Activated naive CD4-positive, alpha-beta T cell treated with anti-CD3 and anti-CD28 coated beads for 36 hours (primary cell): ENCODE results near the gene MGRN1. TPM values are rescaled to one million over a fixed set of nuclear protein-coding genes. Genes with fewer than 3 reads are reported as not detected.

Source experiments
- CTCF ChIA-PET: fragments of 350-600 bp; sonication (Branson Sonifier 250); formaldehyde crosslinking; loops from one replicate; lab custom pipeline; 2021; ENCODE audit warnings: antibody characterized with exemption; lab: Charles Lee
- DNase-seq: peaks from one replicate; pipeline ENCODE4 v3.0.0-alpha.2; 2020
- H3K27ac Mint-ChIP-seq: one replicate; pipeline ENCODE4 v1.8.0; 2021; ENCODE audit warnings: mild to moderate bottlenecking, mixed read lengths
- H3K27me3 Mint-ChIP-seq: one replicate; pipeline ENCODE4 v1.8.0; 2021; ENCODE audit warnings: low read depth, mixed read lengths
- H3K36me3 Mint-ChIP-seq: one replicate; pipeline ENCODE4 v1.8.0; 2021; ENCODE audit warnings: low read depth, mixed read lengths
- H3K4me1 Mint-ChIP-seq: one replicate; pipeline ENCODE4 v1.8.0; 2021; ENCODE audit warnings: low read depth, mixed read lengths
- H3K4me3 Mint-ChIP-seq: one replicate; pipeline ENCODE4 v1.8.0; 2021; ENCODE audit warnings: mild to moderate bottlenecking, moderate library complexity, mixed read lengths
- H3K9me3 Mint-ChIP-seq: one replicate; pipeline ENCODE4 v1.8.0; 2021; ENCODE audit warnings: mixed read lengths
- intact Hi-C: fragments of 100-400 bp; cut with micrococcal nuclease; formaldehyde crosslinking; loops from one replicate; pipeline ENCODE4 v1.15.1; 2023
- total RNA-seq, 2 experiments: library from RNA; stranded (reverse); gene quantifications; one replicate each; pipeline ENCODE4 v1.2.3, GENCODE V29; 2021

MGRN1 gene
- total RNA-seq, 2 experiments from 2014 or later = 46.3 to 48.8 TPM

DNA sequence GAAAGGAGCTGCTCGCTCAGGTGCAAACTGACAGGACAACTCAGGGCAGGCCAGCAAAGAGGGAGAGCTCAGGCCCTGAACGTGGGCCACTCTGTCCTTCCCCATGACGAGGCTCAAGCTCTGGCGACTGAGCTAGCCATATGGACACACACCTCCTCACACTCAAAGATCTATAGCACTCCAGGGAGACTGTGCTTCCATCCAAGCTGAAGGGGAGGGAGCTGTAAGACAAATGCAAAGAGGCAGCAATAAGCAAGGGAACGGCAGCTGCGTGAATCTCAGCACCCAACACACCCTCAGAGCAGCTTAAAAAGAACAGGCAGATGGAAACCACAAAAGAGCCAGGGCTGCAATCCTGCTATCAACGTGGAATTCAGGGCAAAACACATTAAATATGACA lies 82.2 kb downstream of the MGRN1 start:
- no peak for DNase-seq
- intact Hi-C loops = no loop called here
- no peaks in the 10 kb centered on the region for H3K27me3 Mint-ChIP-seq
- H3K9me3 Mint-ChIP-seq = no peaks in the 10 kb centered on the region
- no peak overlapping the region for H3K4me3 Mint-ChIP-seq
- CTCF ChIA-PET = no interaction called here
- H3K4me1 Mint-ChIP-seq = no peaks in the 10 kb centered on the region
- H3K36me3 Mint-ChIP-seq = peaks cover 22% of the 10 kb centered on the region
- H3K27ac Mint-ChIP-seq = no peak overlapping the region

GRCh38 chr16:4709481-4709880 lies 84.9 kb downstream of the MGRN1 start:
- Mint-ChIP-seq H3K9me3 (no peaks in the 10 kb centered on the region), H3K4me3 (no peak overlapping the region), H3K27me3 (no peaks in the 10 kb centered on the region), H3K36me3 (peaks cover 24% of the 10 kb centered on the region), H3K27ac (no peak overlapping the region), H3K4me1 (no peaks in the 10 kb centered on the region)
- CTCF ChIA-PET = no interaction called here
- intact Hi-C loops = no loop called here
- no peak for DNase-seq

GRCh38 chr16:4713663-4714501 lies 89.3 kb downstream of the MGRN1 start:
- Mint-ChIP-seq H3K4me3 (no peak overlapping the region), H3K9me3 (no peaks in the 10 kb centered on the region), H3K36me3 (peaks cover 15% of the 10 kb centered on the region), H3K4me1 (no peaks in the 10 kb centered on the region), H3K27ac (no peak overlapping the region), H3K27me3 (no peaks in the 10 kb centered on the region)
- DNase-seq = no peak
- intact Hi-C loops = no loop called here
- CTCF ChIA-PET = no interaction called here

- CTCF ChIA-PET = interaction anchor here (0.6 kb wide), 2 partner anchors 91 to 206 kb away, joined by 3 read pairs; no protein-coding TSS in a partner anchor
- Mint-ChIP-seq H3K27me3 (no peaks in the 10 kb centered on the region), H3K36me3 (peaks cover 10% of the 10 kb centered on the region), H3K9me3 (no peaks in the 10 kb centered on the region), H3K27ac (no peak overlapping the region), H3K4me3 (no peak overlapping the region), H3K4me1 (no peaks in the 10 kb centered on the region)
- DNase-seq = no peak
- intact Hi-C loops = no loop called here
These were observed 90.4 kb downstream of the MGRN1 start for GRCh38 chr16:4714996-4715395.

DNA sequence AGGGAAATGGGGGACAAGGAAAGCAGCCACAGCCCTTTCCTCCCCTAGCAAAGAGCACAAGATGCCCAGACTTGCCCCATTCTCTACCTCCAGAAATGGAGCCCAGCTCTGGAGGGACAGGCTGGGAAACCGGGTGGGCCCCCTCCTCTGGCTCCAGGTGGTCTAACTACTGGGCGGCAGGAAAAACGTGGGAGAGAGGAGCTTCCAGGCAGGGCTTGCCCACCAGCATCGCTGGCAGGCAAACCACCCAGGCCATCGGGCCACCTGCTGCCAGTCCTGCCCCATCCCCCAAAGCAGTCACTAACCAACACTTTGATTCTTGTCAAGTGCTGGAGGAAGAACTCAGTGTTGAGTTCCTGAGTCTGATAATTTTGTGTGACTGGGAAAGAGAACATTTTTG lies 93.8 kb downstream of the MGRN1 start:
- Mint-ChIP-seq H3K27me3 (no peaks in the 10 kb centered on the region), H3K27ac (no peak overlapping the region), H3K4me3 (no peak overlapping the region), H3K4me1 (no peaks in the 10 kb centered on the region), H3K36me3 (peaks cover 10% of the 10 kb centered on the region), H3K9me3 (no peaks in the 10 kb centered on the region)
- intact Hi-C loops = no loop called here
- CTCF ChIA-PET = no interaction called here
- DNase-seq = no peak

DNA sequence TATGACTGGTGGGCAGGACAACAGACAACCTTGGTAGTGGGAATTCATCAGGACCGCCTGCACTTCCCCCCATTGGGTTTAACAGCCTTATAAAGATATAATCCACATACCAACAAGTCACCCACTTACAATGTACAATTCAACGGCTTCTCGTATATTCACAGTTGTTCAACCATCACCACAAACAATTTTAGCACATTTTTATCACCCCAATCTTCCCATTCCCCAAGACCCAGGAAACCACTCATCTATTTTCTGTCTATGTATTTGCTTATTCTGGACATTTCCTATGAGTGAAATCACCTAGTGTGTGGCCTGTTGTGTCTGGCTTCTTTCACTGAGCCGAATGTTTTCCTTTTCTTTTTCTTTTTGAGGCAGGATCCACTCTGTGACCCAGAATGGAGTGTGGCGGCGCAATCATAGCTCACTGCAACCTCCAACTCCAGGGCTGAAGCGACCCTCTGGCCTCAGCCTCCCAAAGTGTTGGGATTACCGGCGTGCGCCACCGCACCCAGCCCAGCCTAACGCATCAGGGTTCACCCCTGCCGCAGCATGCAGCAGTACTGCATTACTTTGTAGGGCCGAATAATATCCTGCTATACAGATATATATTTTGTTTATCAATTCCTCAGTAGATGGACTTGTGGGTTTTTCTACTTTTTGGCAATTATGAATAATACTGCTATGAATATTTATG lies 98.6 kb downstream of the MGRN1 start:
- no peak for DNase-seq
- intact Hi-C loops = no loop called here
- H3K27ac Mint-ChIP-seq = no peak overlapping the region
- peaks cover 7% of the 10 kb centered on the region for H3K36me3 Mint-ChIP-seq
- CTCF ChIA-PET = interaction anchor here (0.6 kb wide), 1 partner anchor 892 kb away, joined by 3 read pairs; no protein-coding TSS in a partner anchor
- H3K27me3 Mint-ChIP-seq = no peaks in the 10 kb centered on the region
- no peak overlapping the region for H3K4me3 Mint-ChIP-seq
- no peaks in the 10 kb centered on the region for H3K4me1 Mint-ChIP-seq
- no peaks in the 10 kb centered on the region for H3K9me3 Mint-ChIP-seq

DNA sequence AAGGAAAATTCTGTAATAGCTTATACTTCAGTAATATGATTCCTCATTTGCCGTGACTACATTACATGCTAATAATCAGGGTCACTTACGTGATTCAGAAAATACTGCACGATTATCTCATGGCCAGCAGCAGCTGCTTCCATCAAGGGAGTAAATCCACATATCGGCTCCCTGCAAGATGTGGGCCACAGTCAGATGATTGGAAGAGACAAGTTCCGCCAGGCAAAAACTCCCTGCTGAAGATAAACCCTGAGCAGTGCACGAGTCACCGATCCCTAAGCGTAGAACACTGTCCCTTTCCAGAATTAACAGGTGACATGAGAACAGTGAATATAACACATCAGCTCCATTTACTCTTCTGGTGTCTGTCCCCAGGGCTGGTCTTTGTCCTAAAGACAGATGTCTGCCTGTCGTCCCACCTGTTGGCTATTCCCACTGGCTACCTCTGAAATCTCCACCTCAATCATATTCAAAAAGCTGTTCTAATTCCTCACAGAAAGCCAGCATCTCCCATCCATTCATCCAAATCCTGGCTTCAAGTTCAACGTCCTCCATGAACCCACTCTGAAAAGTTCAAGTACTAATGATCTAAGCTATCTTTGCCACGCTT lies 100.1 kb downstream of the MGRN1 start:
- Mint-ChIP-seq H3K4me3 (no peak overlapping the region), H3K27ac (no peak overlapping the region), H3K9me3 (no peaks in the 10 kb centered on the region), H3K27me3 (no peaks in the 10 kb centered on the region), H3K4me1 (no peaks in the 10 kb centered on the region), H3K36me3 (peaks cover 12% of the 10 kb centered on the region)
- DNase-seq = no peak
- intact Hi-C loops = no loop called here
- CTCF ChIA-PET = interaction anchor here (0.7 kb wide), 1 partner anchor 175 kb away, joined by 3 read pairs; no protein-coding TSS in a partner anchor

- H3K27ac Mint-ChIP-seq = no peak overlapping the region
- H3K4me3 Mint-ChIP-seq = no peak overlapping the region
- DNase-seq = no peak
- H3K36me3 Mint-ChIP-seq = peaks cover 12% of the 10 kb centered on the region
- intact Hi-C loops = no loop called here
- no peaks in the 10 kb centered on the region for H3K4me1 Mint-ChIP-seq
- H3K27me3 Mint-ChIP-seq = no peaks in the 10 kb centered on the region
- CTCF ChIA-PET = no interaction called here
- no peaks in the 10 kb centered on the region for H3K9me3 Mint-ChIP-seq
These were observed 102.0 kb downstream of the MGRN1 start for GRCh38 chr16:4726616-4727015.

GRCh38 chr16:4728676-4729075 lies 104.0 kb downstream of the MGRN1 start:
- no peaks in the 10 kb centered on the region for H3K9me3 Mint-ChIP-seq
- H3K4me1 Mint-ChIP-seq = peaks cover 10% of the 10 kb centered on the region
- no peak overlapping the region for H3K27ac Mint-ChIP-seq
- H3K4me3 Mint-ChIP-seq = no peak overlapping the region
- peaks cover 6% of the 10 kb centered on the region for H3K36me3 Mint-ChIP-seq
- no peak for DNase-seq
- intact Hi-C loops = no loop called here
- no peaks in the 10 kb centered on the region for H3K27me3 Mint-ChIP-seq
- CTCF ChIA-PET = no interaction called here

GRCh38 chr16:4729876-4730275 lies 105.2 kb downstream of the MGRN1 start:
- intact Hi-C loops = no loop called here
- Mint-ChIP-seq H3K36me3 (peaks cover 6% of the 10 kb centered on the region), H3K9me3 (no peaks in the 10 kb centered on the region), H3K4me3 (no peak overlapping the region), H3K27ac (no peak overlapping the region), H3K27me3 (no peaks in the 10 kb centered on the region), H3K4me1 (peaks cover 11% of the 10 kb centered on the region)
- no peak for DNase-seq
- CTCF ChIA-PET = interaction anchor here (0.6 kb wide), 1 partner anchor 10 kb away, joined by 4 read pairs; no protein-coding TSS in a partner anchor

DNA sequence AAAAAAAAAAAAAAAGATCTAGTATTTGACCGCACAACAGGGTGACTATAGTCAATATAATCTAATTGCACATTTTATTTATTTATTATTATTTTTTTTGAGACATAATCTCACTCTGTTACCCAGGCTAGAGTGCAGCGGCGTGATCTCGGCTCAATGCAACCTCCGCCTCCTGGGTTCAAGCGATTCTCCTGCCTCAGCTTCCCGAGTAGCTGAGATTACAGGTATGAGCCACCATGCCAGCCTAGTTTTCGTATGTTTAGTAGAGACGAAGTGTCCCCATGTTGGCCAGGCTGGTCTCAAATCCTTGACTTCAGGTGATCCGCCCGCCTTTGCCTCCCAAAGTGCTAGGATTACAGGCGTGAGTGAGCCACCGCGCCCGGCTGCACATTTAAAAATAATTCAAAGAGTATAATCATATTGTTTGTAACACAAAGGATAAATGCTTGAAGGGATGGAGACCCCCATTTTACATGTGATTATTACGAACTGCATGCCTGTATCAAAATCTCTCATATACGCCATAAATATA lies 108.7 kb downstream of the MGRN1 start:
- Mint-ChIP-seq H3K27ac (no peak overlapping the region), H3K27me3 (no peaks in the 10 kb centered on the region), H3K36me3 (peaks cover 6% of the 10 kb centered on the region), H3K4me3 (peak overlapping the region; percentile 87), H3K4me1 (peaks cover 16% of the 10 kb centered on the region), H3K9me3 (no peaks in the 10 kb centered on the region)
- DNase-seq = no peak
- CTCF ChIA-PET = interaction anchor here (0.5 to 1.1 kb wide), 2 partner anchors 25 to 37 kb away, joined by 3 read pairs; no protein-coding TSS in a partner anchor
- intact Hi-C loops = loop anchor here (2.0 kb wide), 1 partner anchor 14 kb away; no protein-coding TSS in a partner anchor

GRCh38 chr16:4733747-4734062 lies 109.1 kb downstream of the MGRN1 start:
- CTCF ChIA-PET = interaction anchor here (0.5 to 1.2 kb wide), 4 partner anchors 25 to 461 kb away, joined by 3 to 4 read pairs (median 3); partner anchors contain the start of genes MGRN1 and TFAP4
- Mint-ChIP-seq H3K9me3 (no peaks in the 10 kb centered on the region), H3K4me1 (peaks cover 16% of the 10 kb centered on the region), H3K36me3 (peaks cover 3% of the 10 kb centered on the region), H3K27ac (no peak overlapping the region), H3K27me3 (no peaks in the 10 kb centered on the region), H3K4me3 (peak overlapping the region; percentile 87)
- intact Hi-C loops = loop anchor here (1.0 to 2.0 kb wide), 6 partner anchors 13 to 225 kb away; partner anchors contain the start of genes GLYR1, ROGDI, SEC14L5 and UBN1
- peak; percentile 31 for DNase-seq
